HEK293T (cell line): ENCODE data around the gene PDE6H.

ENCODE experiments used
- FOXM1 ChIP-seq: fragments of 450-650 bp; IDR thresholded peaks from 2 replicates; pipeline ENCODE4 v1.6.1; 2017; ENCODE audit warnings: mild to moderate bottlenecking, borderline replicate concordance
- SUZ12 ChIP-seq: fragments of 450-650 bp; IDR thresholded peaks from 2 replicates; pipeline ENCODE4 v1.6.1; 2016; ENCODE audit warnings: mild to moderate bottlenecking
- TARDBP ChIP-seq: fragments of 450-650 bp; IDR thresholded peaks from 2 replicates; pipeline ENCODE4 v1.6.1; 2016

DNA sequence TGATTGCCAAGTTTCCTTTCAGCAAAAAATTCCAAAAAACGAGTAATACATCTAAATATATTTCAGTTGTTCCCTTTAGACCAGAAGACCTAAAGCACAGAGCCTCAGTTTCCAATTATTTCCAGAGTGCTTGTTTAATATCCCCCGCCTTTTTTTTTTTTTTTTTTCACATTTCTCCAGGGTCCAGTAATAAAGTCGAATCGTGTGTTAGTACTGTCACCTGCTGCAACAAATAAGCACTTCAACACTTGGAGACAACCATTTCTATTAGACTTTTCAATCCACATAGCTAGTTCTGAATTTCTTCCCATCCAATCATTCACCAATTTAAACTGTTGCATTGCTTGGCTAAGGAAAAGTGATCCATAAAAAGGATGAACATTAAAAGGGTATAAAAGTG is 13.6 kb downstream of the PDE6H start:
- TF ChIP-seq SUZ12 (no peak), TARDBP (no peak), FOXM1 (no peak)
